HG03196 (cell line): Measurements from ENCODE around the gene MAST4.

ENCODE experiments used
- ATAC-seq: cut with Tn5 transposase; IDR thresholded peaks from one replicate; pipeline ENCODE4 v1.9.1; 2021; ENCODE audit not compliant: unreplicated experiment

MAST4 gene

DNA sequence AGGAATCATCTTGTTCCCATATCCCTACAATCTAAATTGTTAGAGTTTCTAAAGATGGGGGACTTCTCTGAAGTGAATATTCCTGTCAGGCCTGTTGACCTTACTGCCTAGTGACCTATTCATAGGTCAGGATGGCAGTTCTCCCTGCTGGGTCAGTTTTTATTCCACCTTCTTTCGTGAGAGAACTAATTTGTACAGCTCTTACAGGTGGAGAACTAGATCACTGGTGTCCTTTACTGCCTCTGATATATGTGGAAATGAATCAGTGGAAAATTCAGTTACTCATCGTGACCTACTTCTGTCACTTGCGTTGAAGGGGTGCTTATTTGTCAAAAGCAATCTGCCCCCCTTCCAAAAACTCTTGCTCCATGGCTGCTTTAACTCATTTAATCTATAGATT, 435.5 kb downstream of the MAST4 start:
- ATAC-seq = no peak

DNA sequence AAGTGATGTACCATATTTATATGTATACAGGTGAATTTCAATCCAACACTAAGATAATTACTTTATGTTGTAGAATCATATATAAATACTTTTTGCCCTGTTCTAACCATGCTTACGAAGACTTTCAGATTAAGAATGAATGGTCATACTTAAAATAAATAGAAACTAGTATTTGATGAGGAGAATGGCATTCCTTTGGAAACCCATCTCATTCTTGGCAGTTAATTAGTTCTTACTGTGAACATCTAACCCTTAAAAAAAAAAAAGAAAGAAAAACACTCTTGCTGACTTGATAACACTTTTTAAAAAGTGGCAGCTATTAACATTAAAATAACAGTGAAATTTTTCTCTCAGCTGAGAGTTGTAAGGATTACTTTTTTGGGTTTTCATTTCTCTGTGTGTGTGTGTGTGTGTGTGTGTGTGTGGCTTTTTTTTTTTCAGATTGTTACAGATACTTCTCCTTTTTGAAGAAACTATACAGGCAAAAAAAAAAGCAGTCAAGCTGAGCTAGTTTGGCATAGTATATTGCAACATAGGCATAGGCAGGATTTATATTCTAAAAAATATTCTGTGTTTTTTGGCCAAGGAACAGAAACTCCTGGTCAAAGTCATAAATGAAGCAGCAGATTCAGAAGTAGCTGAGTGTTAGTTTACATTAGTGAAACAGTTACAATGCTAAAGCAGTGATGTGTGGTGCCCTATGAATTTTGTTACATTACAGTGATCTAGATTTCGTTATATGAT, 436.9 kb downstream of the MAST4 start:
- no peak for ATAC-seq

DNA sequence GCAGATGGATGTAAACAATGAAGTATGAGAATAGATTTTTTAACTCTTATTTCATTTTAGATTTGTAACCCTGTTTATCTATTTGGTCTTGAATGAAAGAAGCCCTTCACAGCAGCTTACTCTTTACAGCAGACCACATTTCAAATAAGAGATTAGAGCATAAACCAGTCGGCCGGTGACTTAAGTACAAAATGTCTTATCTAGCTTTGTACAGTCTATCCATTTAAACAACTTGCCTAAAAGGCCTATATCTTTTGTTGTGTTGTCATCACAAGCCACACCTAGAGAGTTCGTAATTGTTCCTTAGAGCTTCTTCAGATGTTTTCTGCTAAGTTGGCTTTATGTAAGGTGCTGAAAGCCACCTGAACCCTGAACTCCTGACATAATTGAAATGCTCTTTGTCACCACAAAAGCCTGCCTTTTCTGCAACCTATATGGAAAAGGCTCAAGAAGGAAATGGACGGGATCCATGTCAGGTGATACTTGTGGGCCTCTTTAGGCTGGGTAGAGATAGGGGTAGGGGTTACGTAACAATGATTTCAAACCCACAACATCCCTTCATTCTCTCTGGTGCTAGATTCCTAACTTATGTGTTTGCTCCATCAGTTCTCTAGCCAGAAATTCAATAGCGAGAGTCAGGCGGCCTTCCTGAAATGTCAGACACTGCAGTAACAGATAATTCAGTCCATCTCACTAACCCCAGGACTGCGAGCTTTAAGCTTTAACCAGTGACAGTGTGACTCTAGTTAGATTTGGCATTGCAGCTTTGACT, 437.9 kb downstream of the MAST4 start:
- no peak for ATAC-seq

DNA sequence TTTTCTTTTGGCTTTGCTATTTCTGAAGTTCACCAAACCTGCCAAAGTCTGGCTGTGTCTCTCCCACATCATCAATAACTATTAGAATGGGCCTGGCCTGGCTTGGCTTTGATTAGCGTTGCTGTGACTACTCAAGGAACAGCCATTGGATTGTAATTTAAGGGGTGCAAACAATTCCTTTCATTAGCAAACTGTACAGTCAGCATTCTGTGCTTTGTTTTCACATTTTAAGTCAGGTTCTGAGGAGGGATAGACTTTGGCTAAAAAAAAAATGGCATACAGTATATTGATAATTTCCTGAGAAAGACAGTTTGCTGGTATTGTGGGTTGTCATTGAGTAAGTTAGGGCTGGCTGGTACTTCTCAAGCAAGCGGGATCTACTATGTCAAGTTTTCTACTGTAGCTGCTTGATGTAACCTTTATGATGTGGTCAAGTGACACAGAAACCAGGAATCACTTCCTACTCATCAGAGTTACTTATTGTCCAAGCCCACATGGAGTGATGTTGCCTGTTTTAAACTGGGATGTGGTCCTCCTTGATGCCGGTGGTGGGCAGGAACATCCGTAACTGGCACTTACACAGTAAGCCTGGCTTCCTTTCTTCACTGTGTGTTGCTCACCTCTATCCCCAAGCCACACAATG, 439.0 kb downstream of the MAST4 start:
- no peak for ATAC-seq

DNA sequence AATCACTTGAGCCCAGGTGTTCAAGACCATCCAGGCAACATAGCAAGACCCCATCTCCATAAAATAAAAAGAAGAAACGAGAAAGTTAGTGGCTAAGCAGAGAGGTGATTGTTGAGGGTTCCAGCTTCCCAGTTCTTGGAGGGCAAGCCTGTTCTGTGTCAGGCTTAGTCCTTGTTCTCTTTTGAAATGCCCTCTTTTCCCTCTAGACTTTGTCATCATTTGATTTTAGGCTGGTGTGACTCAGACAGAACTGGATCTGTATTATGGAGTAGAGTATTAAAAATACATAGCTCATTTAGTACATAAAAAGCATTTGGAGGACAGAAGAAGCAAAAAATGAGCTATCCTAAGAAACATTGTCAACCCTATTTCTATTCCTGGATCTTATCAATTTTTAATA, 441.0 kb downstream of the MAST4 start:
- no peak for ATAC-seq

DNA sequence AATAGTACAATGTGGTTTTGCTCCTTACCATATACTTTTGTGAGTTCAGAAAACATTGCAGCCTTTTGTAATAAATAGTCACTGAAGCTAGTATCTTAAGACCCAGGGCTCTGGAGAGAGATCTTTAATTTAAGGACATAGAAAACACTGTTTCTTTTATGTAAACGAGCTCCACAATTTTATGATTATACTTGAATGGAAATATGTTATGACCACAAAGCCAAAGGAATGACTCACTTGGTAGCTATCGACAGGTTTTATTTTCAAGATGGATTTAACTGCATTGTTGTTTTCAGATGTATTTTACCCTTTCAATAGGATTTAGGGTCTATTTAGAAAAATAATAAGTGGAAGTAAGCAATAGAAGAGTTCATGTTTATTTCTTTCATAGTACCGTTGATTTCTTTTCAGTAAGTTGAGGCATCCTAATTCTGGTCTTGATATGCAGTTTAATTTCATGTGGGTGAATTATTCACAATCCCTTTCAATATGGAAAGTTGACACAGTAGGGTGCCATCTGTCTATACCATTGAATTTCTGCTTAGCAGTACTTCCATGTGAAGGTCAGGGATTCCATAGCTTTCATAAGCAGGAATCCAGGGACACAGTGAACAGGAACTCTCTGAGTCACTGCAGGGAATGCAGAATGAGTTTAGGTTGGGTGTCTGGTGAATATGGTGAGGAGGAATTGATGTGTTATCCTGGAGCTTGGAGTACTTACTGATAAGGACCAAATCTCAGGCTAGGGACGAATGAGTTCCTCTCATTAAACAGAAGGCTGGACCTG, 442.8 kb downstream of the MAST4 start:
- no peak for ATAC-seq

DNA sequence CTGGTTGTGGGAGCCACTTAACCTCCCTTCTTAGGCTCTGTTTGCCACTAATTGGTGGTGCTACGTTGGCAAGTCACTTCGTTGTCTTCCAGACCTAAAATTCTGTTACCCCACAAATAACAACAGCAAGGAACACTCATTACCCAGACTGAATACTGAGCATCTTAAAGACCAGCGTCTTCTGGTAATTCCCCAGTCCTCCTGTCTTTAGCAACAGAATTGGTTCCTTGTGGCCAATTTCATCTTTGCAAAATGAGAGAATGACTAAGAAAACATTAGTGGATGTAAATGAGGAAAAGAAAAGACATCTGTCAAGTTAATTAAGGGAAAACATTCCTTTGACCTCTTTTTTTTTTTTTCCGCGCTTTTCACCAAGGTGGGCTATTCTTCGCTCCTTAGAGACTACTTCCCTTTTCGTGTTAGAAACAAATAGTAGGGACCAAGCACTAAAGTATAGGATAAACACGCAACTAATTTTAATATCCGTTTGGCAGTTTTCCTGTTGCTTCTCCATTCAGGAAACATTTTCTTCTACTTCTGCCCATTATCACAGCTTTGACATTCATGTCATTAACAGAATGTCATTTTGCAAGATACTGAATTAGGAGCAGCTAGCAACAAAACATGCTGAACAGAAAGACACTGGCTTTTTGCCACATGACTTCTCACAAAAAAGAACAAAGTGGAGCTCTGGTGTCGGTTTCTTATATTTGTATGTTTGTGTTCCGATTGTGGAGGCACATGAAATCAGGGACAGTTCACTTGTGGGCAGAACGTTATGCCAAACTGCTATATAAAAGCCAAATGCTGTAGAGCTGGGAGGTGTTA, 446.2 kb downstream of the MAST4 start:
- ATAC-seq = no peak

DNA sequence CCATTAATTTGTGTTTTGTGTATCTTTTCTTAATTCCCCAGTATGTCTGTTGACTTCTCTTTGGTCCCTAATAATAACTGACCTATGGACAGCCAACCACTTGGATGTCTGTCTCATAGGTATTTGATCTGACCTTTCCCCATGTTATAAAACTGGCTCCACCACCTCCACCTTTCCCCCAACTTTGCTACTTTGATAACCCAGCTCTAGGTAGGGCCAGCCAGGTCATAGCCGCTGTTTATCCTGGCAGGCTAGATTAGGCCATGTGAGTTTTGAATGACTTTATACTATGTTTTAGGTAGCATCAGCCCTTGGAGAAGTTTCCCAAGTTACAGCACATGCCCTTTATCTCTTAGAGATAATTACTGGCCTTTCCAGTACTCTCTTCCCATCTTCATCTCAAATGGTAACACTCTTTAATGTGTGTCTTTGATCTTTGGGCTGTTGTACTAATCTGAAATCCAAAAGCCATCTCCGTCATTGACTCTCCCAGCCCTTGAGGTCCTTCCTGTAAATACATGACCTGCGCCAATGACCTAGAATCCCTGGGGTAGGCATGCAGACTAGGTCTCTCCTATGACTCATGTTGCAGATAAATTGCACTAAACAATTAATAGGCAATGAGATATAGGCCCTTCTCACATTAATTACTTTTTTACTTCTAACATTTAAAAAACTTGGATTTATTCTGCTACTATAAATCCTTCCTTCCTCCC, 447.8 kb downstream of the MAST4 start:
- no peak for ATAC-seq

DNA sequence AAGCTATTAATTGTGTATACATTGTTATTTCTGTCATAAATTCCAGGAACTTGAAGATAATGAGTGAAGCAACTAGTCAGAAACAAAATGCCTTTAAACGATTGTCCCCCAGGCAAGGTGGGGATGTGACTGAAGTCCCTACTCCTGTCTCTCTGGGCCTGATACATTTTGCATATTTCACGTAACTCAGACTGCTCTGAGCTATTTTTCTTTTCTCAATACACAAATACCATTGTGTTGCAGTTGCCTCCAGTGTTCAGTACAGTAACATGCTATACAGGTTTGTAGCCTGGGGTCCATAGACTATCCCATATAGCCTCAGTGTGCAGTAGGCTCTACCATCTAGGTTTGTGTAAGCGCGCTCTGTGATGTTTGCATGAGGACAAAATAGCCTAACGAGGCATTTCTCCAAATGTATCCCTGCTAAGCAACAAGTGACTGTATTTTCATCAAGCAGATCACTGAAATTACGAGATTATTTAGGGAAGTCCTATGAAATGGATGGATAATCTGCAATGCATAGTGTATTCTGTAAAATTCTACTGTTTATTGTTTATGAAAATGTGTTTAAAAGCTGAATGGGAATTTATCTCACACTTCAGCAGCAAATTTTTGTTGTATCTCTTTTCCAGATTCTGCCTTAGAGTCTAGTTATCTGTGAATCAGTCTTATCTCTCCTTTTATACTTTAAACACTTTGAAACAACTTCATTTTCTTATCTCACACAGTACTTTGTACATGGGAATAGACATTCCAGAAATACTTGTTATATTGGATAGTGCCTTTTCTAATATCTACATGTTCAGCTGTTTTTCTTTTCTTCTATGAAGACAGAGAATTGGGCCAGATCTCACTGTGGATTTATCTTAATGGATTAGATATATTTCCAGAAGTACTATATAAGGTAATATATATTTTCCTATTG, 449.9 kb downstream of the MAST4 start:
- ATAC-seq = no peak

DNA sequence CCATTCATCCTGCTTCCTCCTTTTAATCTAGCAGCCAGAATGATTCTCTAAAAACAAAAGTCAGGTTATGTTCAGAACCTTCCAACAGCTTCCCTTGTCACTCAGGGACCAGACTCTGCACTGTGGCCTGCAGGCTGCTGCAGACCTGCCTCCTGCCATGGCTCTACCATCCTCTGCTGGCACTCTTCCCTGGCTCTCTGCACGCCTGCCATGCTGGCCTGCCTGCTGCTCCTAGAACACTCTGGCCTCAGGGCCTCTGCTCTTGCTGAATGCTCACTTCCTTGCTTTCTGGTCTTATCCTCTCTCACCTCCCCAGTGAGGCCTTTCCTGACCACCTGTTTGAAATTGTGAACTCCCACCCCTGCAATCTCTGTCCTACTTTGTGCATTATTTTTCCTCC, 451.0 kb downstream of the MAST4 start:
- ATAC-seq = no peak

DNA sequence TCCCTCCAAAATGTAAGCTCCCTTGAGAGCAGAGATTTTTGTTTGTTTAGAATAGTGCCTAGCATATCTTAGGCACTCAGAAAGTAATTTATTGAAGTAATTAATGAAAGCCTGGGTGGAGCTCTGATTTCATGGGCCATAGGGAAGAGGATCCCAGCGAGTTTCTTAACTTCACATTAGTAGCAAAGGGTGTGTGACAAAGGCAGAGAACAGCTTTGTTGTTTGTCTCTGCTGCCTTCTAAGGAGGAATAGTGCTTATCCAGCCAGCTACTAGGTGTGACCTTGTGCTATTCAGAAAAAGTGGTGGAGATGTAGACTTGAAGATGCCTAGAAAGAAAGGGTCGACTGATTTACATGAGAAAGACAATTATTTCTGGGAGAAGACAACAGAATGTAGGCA, 451.4 kb downstream of the MAST4 start:
- ATAC-seq = no peak

DNA sequence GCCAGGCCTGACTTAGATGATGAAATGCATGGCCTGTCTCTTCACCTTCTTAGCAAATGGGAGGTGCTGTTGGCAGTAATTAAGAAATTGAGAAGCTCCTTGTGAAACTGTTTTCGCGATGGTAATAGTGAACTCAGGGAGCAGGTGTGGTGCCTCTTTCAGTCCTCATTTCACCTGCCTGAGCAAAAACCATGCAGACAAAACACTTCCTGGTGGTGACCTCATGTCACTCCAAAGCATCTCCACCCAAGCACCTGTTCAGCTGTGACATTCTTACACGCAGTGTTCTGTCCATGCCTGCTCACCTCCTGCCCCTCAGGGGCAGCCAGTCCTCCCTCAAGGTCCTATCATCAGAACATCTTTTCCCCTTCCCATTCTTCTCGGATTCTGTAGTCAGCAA, 453.9 kb downstream of the MAST4 start:
- ATAC-seq = no peak

DNA sequence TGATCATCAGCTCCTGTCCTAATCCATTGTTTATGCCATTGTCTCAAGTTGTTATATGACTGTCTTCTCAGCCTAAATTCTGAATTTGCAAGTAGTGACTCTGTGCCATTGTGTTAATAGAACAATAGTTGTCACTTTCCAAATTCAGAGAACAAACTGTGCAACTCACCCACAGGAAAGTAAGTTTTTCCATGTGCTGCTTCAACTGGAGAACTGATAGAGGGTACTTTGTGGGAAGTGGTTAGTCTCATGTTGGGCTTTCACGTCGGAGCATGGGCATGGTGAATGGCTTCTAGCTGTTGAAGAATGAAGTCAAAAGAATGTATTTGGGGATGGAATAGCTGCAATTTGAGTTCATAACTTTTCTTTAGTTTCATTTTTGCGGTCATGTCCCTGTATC, 454.4 kb downstream of the MAST4 start:
- ATAC-seq = no peak

DNA sequence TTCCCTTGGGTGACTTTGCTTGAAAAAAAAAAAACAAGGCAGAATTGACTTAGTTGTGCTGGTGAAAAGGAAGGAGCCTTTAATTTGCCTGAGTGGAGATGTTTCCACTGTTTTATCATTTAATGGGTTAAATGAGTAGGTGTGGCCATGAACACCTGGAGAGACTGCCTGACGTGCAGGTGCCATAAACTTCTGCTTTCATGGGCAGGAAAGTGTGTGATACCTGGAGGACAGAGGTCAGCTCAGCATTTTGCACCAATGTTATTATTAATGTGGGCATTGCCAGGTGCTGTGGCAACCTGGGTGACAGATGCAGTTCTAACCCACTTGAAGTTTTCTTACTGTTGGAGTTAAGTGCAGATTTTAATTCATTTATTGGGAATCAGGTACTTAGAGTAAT, 455.0 kb downstream of the MAST4 start:
- no peak for ATAC-seq

DNA sequence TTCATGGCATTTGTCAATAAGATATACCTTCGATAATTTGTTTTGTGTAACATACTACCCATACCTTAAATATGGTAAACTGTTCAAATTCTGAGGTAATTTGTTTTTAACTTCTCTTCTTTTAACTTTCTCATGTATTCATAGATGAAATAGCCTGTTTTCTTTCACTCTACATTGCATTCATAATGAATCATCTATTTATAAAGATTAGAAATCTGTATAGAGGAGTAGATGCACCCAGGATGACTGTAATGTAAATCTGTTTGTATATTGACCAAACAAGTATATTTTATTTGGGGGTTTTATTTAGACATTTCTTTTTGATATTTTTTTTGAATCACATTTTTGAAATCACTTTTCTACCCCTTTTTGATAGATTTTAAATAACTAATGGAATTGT, 455.8 kb downstream of the MAST4 start:
- no peak for ATAC-seq

DNA sequence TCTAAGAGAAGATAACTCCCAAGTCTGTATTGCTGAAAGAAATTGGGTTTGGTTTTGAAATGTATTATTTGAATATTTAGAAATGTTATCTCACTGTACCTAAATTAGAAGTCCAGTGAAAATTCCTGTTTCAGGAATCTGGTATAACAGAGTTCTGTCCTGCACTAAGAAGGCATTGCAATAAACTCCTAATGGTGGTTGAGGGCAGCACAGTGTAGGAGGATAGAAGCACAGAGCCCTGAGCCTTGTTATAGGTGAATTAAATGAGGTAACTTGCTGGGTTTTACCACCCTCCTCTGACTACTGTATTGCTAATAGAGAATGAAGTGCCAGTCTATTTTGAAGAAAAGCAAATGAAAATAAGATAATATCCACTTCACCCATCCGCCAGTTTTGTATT, 457.0 kb downstream of the MAST4 start:
- no peak for ATAC-seq

DNA sequence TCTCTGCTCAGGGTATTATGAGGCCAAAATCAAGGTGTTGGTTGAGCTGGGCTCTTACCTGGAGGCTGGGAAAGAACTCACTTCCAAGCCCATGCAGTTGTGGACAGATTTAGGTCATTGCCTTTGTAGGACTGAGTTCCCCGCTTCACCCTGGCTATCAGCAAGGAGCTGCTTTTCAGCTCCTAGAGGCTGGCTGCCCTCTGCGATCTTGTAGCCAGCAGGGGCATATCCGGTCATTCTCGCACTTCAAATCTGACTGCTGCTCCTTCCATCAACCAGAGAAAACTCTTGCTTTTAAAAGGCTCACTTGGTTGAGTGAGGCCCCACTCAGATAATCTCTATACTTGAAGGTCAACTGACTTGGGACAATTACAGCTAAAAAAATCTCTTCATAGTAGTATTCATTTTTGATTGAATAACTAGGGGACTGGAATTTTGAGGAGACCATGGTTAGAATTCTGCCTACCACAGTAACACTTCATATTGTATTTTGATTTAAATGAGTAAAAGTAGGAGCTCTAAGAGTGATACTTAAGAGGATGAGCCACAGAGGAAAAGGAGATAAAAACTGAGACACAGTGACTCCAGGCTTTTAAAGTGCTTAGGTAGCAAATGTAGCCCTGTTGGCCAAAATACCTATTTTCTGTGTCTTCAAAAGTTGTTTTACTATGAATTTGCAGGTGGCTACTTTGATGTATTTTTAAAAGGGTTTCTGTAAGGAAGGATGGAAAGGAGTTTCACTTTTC, 463.0 kb downstream of the MAST4 start:
- no peak for ATAC-seq
